Esophagus squamous epithelium (tissue), 5 donors: ENCODE results near the gene KIAA1671. TPM values are rescaled to one million over a fixed set of nuclear protein-coding genes. Genes with fewer than 3 reads are reported as not detected.

Experiments
- DNase-seq: peaks from one replicate; lab custom pipeline; 2025; lab: John Stamatoyannopoulos, UW
- H3K27ac ChIP-seq, 4 donors: fragments of 200-600 bp; sonication (generic); one replicate each; pipeline ENCODE4 v1.5.1; 2016 to 2019; ENCODE audit warnings: mild to moderate bottlenecking in 1 of 4
- H3K27me3 ChIP-seq, 4 donors: fragments of 200-600 bp; sonication (generic); 1 replicate in 3 of 4; 2 replicates in 1 of 4; pipeline versions ENCODE4 v1.5.1 to v1.6.0; 2017 to 2021; ENCODE audit warnings: antibody characterized with exemption in 1 of 4
- H3K36me3 ChIP-seq, 3 donors: fragments of 200-600 bp; sonication (generic); one replicate each; pipeline ENCODE4 v1.5.1; 2016 to 2019
- H3K4me1 ChIP-seq, 3 donors: fragments of 200-600 bp; sonication (generic); one replicate each; pipeline ENCODE4 v1.5.1; 2017 to 2019
- H3K4me3 ChIP-seq, 4 donors: fragments of 200-600 bp; sonication (generic); 1 replicate in 3 of 4; 2 replicates in 1 of 4; pipeline ENCODE4 v1.5.1; 2016 to 2019; ENCODE audit warnings: mild to moderate bottlenecking in 2 of 4, moderate library complexity in 1 of 4
- H3K9me3 ChIP-seq, 3 donors: fragments of 200-600 bp; sonication (generic); one replicate each; pipeline ENCODE4 v1.5.1; 2016 to 2019
- CTCF ChIP-seq, 6 experiments: fragments of 450-650 bp in 4 of 6; fragments of 200-600 bp in 2 of 6; sonication (generic) in 2 of 6; IDR thresholded peaks; one replicate each; pipeline ENCODE4 v1.5.1; 2016 to 2019; ENCODE audit warnings: antibody characterized with exemption in 6 of 6, mild to moderate bottlenecking in 4 of 6, moderate library complexity in 4 of 6
- POLR2A ChIP-seq, 4 donors: fragments of 450-650 bp; IDR thresholded peaks; one replicate each; pipeline ENCODE4 v1.6.1; 2017; ENCODE audit warnings: antibody characterized with exemption in 4 of 4, mild to moderate bottlenecking in 4 of 4, moderate library complexity in 3 of 4
- WGBS, 2 donors: methylation state at CpG; one replicate each; pipeline ENCODE4 v1.1.5; 2018; 5-methylcytosine and 5-hydroxymethylcytosine counted together
- intact Hi-C: fragments of 100-400 bp; cut with DNase I; formaldehyde crosslinking; loops from one replicate; pipeline ENCODE4 v1.15.0; 2022
- total RNA-seq, 4 donors: library from RNA; depleted of rRNA; stranded (reverse); fragments of >200 nt; gene quantifications; one replicate each; pipeline ENCODE4 v1.1.0, GENCODE V29; 2016
- donor health status: DM: yes; HTN: yes; CAD: no.

KIAA1671 gene
- total RNA-seq, 4 donors from 2014 or later, result 43.1 to 73.2 (median 47.5) TPM

GRCh38 chr22:25144522-25144921 is 192.0 kb downstream of the KIAA1671 start:
- Histone ChIP-seq H3K36me3 (peaks cover 0 to 22% (median 0%) of the 10 kb centered on the region in 3 donors), H3K9me3 (no peaks in the 10 kb centered on the region), H3K4me1 (peaks cover 17 to 83% (median 48%) of the 10 kb centered on the region in 3 donors), H3K27ac (peak overlapping the region; percentile 7 to 56 (median 38)), H3K27me3 (no peaks in the 10 kb centered on the region), H3K4me3 (no peak overlapping the region)
- TF ChIP-seq POLR2A (IDR thresholded peaks at IDR 0.05) (no peak), CTCF (IDR thresholded peaks at IDR 0.05) (no peak)
- intact Hi-C loops, result no loop called here
- no peak for DNase-seq
- 81 to 88% methylated on average over 2 of the region's 2 CpGs for WGBS, 2 donors

GRCh38 chr22:25146307-25146706 is 193.8 kb downstream of the KIAA1671 start:
- Histone ChIP-seq H3K27me3 (no peaks in the 10 kb centered on the region), H3K4me3 (no peak overlapping the region), H3K36me3 (peaks cover 0 to 14% (median 0%) of the 10 kb centered on the region in 3 donors), H3K4me1 (peaks cover 17 to 79% (median 49%) of the 10 kb centered on the region in 3 donors), H3K9me3 (no peaks in the 10 kb centered on the region), H3K27ac (peak overlapping the region in 3 of 4 donors; percentile 13 to 45 (median 38))
- DNase-seq, result no peak
- WGBS, 2 donors, result 14 to 31% methylated on average over 1 of the region's 1 CpG
- TF ChIP-seq POLR2A (IDR thresholded peaks at IDR 0.05), result no peak
- no peak for TF ChIP-seq CTCF (IDR thresholded peaks at IDR 0.05)
- intact Hi-C loops, result no loop called here

- DNase-seq, result no peak
- H3K27ac ChIP-seq, result peak overlapping the region; percentile 13 to 79 (median 64)
- 26 to 53% methylated on average over 4 of the region's 4 CpGs for WGBS, 2 donors
- H3K9me3 ChIP-seq, result no peaks in the 10 kb centered on the region
- no peak overlapping the region for H3K4me3 ChIP-seq
- peaks cover 17 to 82% (median 49%) of the 10 kb centered on the region in 3 donors for H3K4me1 ChIP-seq
- H3K27me3 ChIP-seq, result no peaks in the 10 kb centered on the region
- H3K36me3 ChIP-seq, result peaks cover 0 to 12% (median 0%) of the 10 kb centered on the region in 3 donors
- TF ChIP-seq POLR2A (IDR thresholded peaks at IDR 0.05), result no peak
- no peak for TF ChIP-seq CTCF (IDR thresholded peaks at IDR 0.05)
- intact Hi-C loops, result no loop called here
Observed at GRCh38 chr22:25146906-25147641, 194.6 kb downstream of the KIAA1671 start.

- Histone ChIP-seq H3K27me3 (no peaks in the 10 kb centered on the region), H3K9me3 (no peaks in the 10 kb centered on the region), H3K27ac (peak overlapping the region; percentile 43 to 79 (median 64)), H3K4me1 (peaks cover 17 to 88% (median 49%) of the 10 kb centered on the region in 3 donors), H3K4me3 (no peak overlapping the region), H3K36me3 (peaks cover 0 to 6% (median 0%) of the 10 kb centered on the region in 3 donors)
- DNase-seq, result no peak
- intact Hi-C loops, result no loop called here
- TF ChIP-seq CTCF (IDR thresholded peaks at IDR 0.05), result no peak
- TF ChIP-seq POLR2A (IDR thresholded peaks at IDR 0.05), result no peak
- 60 to 61% methylated on average over 2 of the region's 2 CpGs for WGBS, 2 donors
Observed at GRCh38 chr22:25147642-25147928, 195.1 kb downstream of the KIAA1671 start.

GRCh38 chr22:25148149-25148691 is 195.7 kb downstream of the KIAA1671 start:
- Histone ChIP-seq H3K4me1 (peaks cover 20 to 89% (median 51%) of the 10 kb centered on the region in 3 donors), H3K36me3 (peaks cover 0 to 3% (median 0%) of the 10 kb centered on the region in 3 donors), H3K4me3 (no peak overlapping the region), H3K27me3 (no peaks in the 10 kb centered on the region), H3K27ac (peak overlapping the region; percentile 43 to 79 (median 71)), H3K9me3 (no peaks in the 10 kb centered on the region)
- 0 to 20% methylated on average over 1 to 3 of the region's 4 CpGs for WGBS, 2 donors
- no peak for DNase-seq
- intact Hi-C loops, result no loop called here
- TF ChIP-seq POLR2A (IDR thresholded peaks at IDR 0.05) (no peak), CTCF (IDR thresholded peaks at IDR 0.05) (no peak)
